Measurements from ENCODE around the gene PSMA5. TPM values are rescaled to one million over a fixed set of nuclear protein-coding genes. Genes with fewer than 3 reads are reported as not detected.
A peak's percentile ranks its signal among the peaks of the same experiment; 100 is the strongest.

Gene PSMA5
- total RNA-seq, 1 donor from 2014 or later = 65.7 TPM

DNA sequence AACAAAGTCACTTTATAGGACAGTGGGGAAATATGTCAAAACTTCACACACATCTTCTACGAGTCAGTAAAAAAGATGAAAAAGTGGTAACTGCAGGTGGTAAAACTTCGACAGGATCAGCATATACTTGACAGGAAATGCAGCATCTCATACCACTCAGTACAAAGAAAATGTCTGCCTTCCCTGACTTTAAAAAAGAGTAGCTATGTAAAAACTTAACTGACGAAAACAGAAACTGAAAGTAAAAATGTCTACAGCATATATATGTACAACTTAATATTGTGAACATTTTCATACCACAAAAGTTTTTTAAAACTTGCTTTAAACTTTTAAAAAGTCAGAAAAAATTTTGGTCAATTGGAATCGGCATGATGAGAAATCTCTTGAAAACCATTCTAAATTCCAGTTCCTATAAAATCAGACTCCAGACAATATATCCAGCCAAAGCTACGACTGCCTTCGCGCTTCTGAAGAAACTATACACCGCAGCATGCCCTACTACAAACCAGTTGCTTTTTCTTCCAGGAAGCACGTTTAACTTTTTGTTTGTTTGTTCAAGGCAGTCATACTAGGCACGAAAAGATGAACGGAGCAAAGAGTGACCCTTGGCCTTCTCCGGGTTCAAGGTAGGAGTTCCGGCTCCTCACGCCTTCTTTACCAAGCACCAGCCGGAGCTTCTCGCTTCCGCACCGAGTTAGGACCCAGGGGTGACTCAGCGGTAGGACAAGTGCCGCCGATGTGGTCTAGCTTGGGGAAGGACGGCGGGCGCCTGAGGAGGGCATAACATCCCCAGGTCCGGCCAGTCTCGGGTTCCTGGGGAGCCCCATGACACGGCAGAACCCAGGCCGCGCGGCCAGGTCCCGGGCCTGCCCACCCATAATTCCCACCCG, 612 bp downstream of the PSMA5 start:
- H3K27me3 ChIP-seq (ENCODE audit: control insufficient read depth, insufficient read depth, low read length) = no peaks in the 10 kb centered on the region
- TF ChIP-seq CTCF (IDR thresholded peaks at IDR 0.05; ENCODE audit: insufficient read depth, low read length, poor library complexity, severe bottlenecking) = no peak
- DNase-seq (ENCODE audit: low read depth) = peak; percentile 16
- peak overlapping the region; percentile 86 for H3K4me3 ChIP-seq (ENCODE audit: low read depth, low read length)
- H3K36me3 ChIP-seq (ENCODE audit: control insufficient read depth, insufficient read depth, low read length) = no peaks in the 10 kb centered on the region

DNA sequence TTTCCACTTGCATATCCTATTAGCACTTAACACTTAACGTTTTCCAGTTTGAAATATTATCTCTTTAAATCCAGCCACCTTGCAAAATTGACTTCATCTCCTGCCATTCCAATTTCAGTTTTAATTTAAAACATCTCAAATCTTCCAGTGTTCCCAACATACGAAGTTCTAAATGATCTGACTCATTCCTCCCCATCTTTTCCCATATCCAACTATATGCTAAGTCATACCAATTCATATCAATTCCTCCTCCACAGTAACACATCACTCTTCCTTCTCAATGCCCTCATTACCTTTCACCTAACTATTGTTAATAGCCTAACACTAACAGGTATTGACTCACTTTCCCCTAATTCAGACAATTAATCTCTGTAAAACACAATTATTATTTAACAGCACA, 2.8 kb downstream of the PSMA5 start:
- TF ChIP-seq CTCF (IDR thresholded peaks at IDR 0.05; ENCODE audit: insufficient read depth, low read length, poor library complexity, severe bottlenecking) = no peak
- Histone ChIP-seq H3K36me3 (ENCODE audit: control insufficient read depth, insufficient read depth, low read length) (no peaks in the 10 kb centered on the region), H3K27me3 (ENCODE audit: control insufficient read depth, insufficient read depth, low read length) (no peaks in the 10 kb centered on the region), H3K4me3 (ENCODE audit: low read depth, low read length) (no peak overlapping the region)
- DNase-seq (ENCODE audit: low read depth) = no peak

DNA sequence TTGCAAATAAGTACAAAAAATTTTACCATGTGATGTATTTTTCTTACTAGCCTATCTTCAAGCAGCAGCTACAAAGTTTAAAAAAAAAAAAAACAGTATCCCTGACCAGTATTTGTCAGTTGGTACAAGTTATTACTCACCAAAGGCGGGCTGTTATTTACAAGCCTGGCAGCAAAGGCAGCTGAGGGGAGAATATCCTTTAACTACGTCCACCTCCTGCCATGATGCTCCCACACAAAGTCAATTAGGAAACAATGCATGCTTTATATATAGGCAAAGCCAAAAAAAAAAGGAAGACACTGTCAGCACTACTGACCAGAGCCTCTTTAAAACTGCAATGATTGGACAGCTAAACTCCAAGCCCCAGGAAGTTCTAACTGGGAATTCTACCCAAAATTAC, 13.7 kb downstream of the PSMA5 start:
- no peak for DNase-seq (ENCODE audit: low read depth)
- peaks cover 4% of the 10 kb centered on the region for H3K36me3 ChIP-seq (ENCODE audit: control insufficient read depth, insufficient read depth, low read length)
- H3K27me3 ChIP-seq (ENCODE audit: control insufficient read depth, insufficient read depth, low read length) = no peaks in the 10 kb centered on the region
- no peak overlapping the region for H3K4me3 ChIP-seq (ENCODE audit: low read depth, low read length)
- no peak for TF ChIP-seq CTCF (IDR thresholded peaks at IDR 0.05; ENCODE audit: insufficient read depth, low read length, poor library complexity, severe bottlenecking)

DNA sequence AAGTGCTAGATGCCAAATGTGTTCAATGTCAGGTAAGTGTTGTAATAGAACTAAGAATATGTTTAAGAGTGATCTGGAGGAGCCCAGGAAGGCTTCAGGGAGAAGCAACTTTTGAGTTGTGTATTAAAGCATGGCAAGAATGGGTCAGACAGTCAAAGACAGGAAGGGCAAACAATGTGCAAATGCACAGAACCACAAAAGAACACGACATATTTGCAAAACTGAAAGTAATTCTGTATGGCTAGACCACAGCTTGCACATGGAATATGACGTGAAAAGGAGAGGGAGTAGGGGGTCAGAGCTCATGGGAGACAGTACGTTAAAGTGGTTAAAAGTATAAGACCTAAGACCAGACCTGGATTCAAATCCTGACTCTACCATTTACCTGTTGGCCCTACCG, 21.4 kb downstream of the PSMA5 start:
- H3K36me3 ChIP-seq (ENCODE audit: control insufficient read depth, insufficient read depth, low read length) = no peaks in the 10 kb centered on the region
- no peak for DNase-seq (ENCODE audit: low read depth)
- H3K4me3 ChIP-seq (ENCODE audit: low read depth, low read length) = no peak overlapping the region
- no peaks in the 10 kb centered on the region for H3K27me3 ChIP-seq (ENCODE audit: control insufficient read depth, insufficient read depth, low read length)
- TF ChIP-seq CTCF (IDR thresholded peaks at IDR 0.05; ENCODE audit: insufficient read depth, low read length, poor library complexity, severe bottlenecking) = no peak

- no peak for TF ChIP-seq CTCF (IDR thresholded peaks at IDR 0.05; ENCODE audit: insufficient read depth, low read length, poor library complexity, severe bottlenecking)
- Histone ChIP-seq H3K27me3 (ENCODE audit: control insufficient read depth, insufficient read depth, low read length) (no peaks in the 10 kb centered on the region), H3K4me3 (ENCODE audit: low read depth, low read length) (no peak overlapping the region), H3K36me3 (ENCODE audit: control insufficient read depth, insufficient read depth, low read length) (no peaks in the 10 kb centered on the region)
- no peak for DNase-seq (ENCODE audit: low read depth)
Observed at GRCh38 chr1:109402025-109402424, 24.2 kb downstream of the PSMA5 start.

All from kidney epithelial cell (primary cell).